ENCODE data around the gene MNX1.
A peak's percentile ranks its signal among the peaks of the same experiment; 100 is the strongest.

Gene MNX1

GRCh38 chr7:156989766-156990535 is 20.5 kb downstream of the MNX1 start:
- DNase-seq: no peak
- in situ Hi-C loops (cut with HindIII; ENCODE audit: low pct_ligation_motif_present, low pct_unique_long_range_greater_than_20kb, low sequenced_read_pairs): no loop called here

- DNase-seq: no peak
- in situ Hi-C loops (cut with HindIII; ENCODE audit: low pct_ligation_motif_present, low pct_unique_long_range_greater_than_20kb, low sequenced_read_pairs): no loop called here
Observed at GRCh38 chr7:156988343-156989185, 21.9 kb downstream of the MNX1 start.

DNA sequence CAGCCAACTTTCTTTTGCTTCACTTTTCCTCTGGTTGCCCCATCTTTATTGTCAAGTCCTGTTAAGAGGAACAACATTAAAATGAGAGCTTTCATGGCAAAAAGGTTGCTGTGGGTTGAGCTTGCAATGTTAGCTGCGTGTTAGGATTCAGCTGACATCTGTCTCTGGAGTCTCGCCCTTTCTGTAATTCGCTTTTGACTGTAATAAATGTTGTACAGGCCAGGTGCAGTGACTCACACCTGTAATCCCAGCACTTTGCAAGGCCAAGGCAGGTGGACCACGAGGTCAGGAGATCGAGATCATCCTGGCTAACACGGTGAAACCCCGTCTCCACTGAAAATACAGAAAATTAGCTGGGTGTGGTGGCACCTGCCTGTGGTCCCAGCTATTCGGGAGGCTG is 24.1 kb downstream of the MNX1 start:
- DNase-seq: no peak
- in situ Hi-C loops (cut with HindIII; ENCODE audit: low pct_ligation_motif_present, low pct_unique_long_range_greater_than_20kb, low sequenced_read_pairs): no loop called here

- DNase-seq: no peak
- in situ Hi-C loops (cut with HindIII; ENCODE audit: low pct_ligation_motif_present, low pct_unique_long_range_greater_than_20kb, low sequenced_read_pairs): no loop called here
Observed at GRCh38 chr7:156985101-156985992, 25.1 kb downstream of the MNX1 start.

DNA sequence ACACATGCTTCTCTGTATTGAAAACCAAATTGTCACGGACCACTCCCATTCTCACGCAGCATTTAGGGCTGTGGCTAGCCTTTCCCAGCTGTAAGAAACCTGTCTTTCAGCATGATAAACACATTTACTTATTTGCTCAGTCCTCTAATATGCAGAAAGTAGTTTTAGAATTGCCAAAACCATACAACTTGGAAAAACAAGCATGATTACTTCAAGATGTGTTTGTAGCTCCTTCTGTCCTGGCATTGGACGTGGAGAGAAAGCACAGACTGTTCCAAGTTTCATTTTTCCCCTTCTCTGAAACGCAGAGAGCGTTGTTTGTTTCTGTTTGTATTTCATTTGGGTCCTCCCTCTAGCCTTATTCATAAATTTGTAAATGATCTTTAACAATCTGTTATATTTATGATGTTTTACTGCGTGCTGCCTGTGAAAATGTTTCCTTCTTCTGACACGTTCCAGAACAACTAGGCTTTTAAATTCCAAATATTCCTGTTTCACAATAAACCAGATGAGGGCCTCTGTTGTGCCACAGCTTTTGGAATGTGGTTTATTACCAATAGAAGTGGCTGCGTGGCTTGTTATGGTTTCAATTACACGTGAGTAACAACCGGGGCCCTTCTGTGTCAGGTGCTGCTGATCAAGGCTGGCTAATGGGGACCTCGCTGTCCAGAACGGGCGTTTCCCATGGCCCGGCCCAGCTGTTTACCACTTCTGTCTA is 26.1 kb downstream of the MNX1 start:
- DNase-seq: no peak
- in situ Hi-C loops (cut with HindIII; ENCODE audit: low pct_ligation_motif_present, low pct_unique_long_range_greater_than_20kb, low sequenced_read_pairs): no loop called here

GRCh38 chr7:156979711-156980110 is 30.8 kb downstream of the MNX1 start:
- DNase-seq: no peak
- in situ Hi-C loops (cut with HindIII; ENCODE audit: low pct_ligation_motif_present, low pct_unique_long_range_greater_than_20kb, low sequenced_read_pairs): no loop called here

GRCh38 chr7:156979007-156979606 is 31.4 kb downstream of the MNX1 start:
- in situ Hi-C loops (cut with HindIII; ENCODE audit: low pct_ligation_motif_present, low pct_unique_long_range_greater_than_20kb, low sequenced_read_pairs): no loop called here
- no peak for DNase-seq

DNA sequence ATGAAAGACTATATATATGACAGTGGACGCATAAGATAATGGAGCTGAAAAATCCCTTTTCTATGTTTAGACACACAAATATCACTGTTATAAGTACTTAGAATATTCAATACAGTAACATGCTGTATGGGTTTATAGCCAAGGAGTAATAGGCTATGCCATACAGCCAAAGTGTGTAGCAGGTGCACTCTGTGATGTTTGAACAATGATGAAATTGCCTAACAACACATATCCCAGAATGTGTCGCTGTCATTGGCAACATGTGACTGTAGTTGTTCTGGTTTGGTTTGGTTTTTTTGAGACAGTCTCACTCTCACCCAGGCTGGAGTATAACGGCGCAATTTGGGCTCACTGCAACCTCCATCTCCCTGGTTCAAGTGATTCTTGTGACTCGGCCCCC is 34.8 kb downstream of the MNX1 start:
- in situ Hi-C loops (cut with HindIII; ENCODE audit: low pct_ligation_motif_present, low pct_unique_long_range_greater_than_20kb, low sequenced_read_pairs): no loop called here
- no peak for DNase-seq

DNA sequence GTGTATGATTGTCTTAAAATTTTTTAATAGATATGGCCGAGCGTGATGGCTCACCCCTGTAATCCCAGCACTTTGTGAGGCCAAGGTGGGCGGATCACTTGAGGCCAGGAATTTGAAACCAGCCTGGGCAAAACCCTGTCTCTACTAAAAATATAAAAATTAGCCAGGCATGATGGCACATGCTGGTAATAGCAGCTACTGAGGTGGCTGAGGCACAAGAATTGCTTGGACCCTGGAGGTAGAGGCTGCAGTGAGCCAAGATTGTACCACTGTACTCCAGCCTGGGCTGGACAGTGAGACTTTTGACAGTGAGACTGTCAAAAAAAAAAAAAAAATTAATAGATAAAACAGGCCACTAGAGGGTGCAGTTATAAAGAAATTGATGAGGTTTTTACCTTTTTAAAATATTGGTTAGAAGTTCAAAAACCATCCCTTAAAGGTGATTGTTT is 40.5 kb downstream of the MNX1 start:
- in situ Hi-C loops (cut with HindIII; ENCODE audit: low pct_ligation_motif_present, low pct_unique_long_range_greater_than_20kb, low sequenced_read_pairs): no loop called here
- peak; percentile 48 for DNase-seq

GRCh38 chr7:156968183-156968582 is 42.3 kb downstream of the MNX1 start:
- no peak for DNase-seq
- in situ Hi-C loops (cut with HindIII; ENCODE audit: low pct_ligation_motif_present, low pct_unique_long_range_greater_than_20kb, low sequenced_read_pairs): no loop called here

DNA sequence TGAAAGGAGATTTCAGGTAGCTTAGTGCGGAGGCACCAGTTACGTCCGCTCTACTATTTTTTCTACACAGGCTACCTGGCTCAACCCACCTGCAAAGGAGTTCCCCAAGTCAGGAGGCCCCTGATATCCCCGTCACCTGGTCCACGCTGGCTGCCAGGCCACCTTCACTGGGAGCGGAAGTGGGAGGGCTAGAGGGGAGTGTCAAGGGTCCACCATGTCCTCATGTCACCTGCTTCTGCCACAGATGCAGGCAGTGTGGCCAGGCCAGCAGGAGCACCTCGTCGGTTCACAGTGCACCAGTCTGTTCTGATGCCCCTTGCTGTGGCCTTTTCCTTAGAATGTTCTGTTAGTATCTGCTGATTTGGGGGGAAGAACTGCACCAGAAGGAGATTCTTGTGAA is 44.1 kb downstream of the MNX1 start:
- in situ Hi-C loops (cut with HindIII; ENCODE audit: low pct_ligation_motif_present, low pct_unique_long_range_greater_than_20kb, low sequenced_read_pairs): no loop called here

DNA sequence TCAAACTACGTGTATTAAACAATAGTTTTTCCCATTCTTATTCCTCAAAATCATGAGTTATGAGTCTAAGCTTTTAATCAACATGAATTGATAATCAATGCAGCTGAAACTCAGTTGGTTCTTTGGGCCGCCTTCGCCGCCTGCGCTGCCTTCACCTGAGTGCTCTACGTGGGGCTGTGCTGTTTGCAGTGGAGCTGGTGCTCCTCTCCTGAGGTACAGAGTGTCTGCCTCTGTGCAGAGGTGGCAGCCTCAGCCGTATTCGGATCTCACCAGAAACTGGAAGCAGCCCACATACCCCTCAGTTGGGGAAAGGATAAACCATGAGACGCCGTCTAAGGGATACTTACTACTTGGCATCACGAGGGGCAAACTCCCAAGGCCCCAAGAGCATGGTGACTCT is 45.5 kb downstream of the MNX1 start:
- in situ Hi-C loops (cut with HindIII; ENCODE audit: low pct_ligation_motif_present, low pct_unique_long_range_greater_than_20kb, low sequenced_read_pairs): no loop called here
- DNase-seq: no peak

More for the DNA sequence above, 44.1 kb downstream of the MNX1 start:
- DNase-seq: no peak

- DNase-seq: no peak
- in situ Hi-C loops (cut with HindIII; ENCODE audit: low pct_ligation_motif_present, low pct_unique_long_range_greater_than_20kb, low sequenced_read_pairs): no loop called here
Observed at GRCh38 chr7:156963472-156963871, 47.0 kb downstream of the MNX1 start.

- no peak for DNase-seq
- in situ Hi-C loops (cut with HindIII; ENCODE audit: low pct_ligation_motif_present, low pct_unique_long_range_greater_than_20kb, low sequenced_read_pairs): no loop called here
Observed at GRCh38 chr7:156962897-156963296, 47.6 kb downstream of the MNX1 start.

GRCh38 chr7:156962145-156962544 is 48.3 kb downstream of the MNX1 start:
- in situ Hi-C loops (cut with HindIII; ENCODE audit: low pct_ligation_motif_present, low pct_unique_long_range_greater_than_20kb, low sequenced_read_pairs): no loop called here
- DNase-seq: no peak

DNA sequence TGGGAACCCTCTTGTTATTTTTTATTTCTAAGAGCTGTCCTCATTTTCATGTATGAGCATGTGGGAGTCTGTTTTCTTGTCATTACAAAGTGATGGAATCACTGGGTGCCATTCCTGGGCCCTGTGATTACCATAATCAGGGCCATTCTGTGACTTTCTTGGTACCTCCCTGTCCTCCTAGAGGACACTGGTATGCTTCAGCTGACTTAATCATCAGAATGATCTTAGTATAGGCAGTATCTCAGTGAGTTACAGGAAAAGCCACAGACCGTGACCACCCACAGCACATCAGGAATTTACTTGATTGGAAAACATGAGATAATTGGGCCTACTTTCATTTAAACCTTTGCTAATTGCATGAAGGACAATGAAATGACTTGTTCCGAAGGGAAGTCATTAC is 53.7 kb downstream of the MNX1 start:
- no peak for DNase-seq
- in situ Hi-C loops (cut with HindIII; ENCODE audit: low pct_ligation_motif_present, low pct_unique_long_range_greater_than_20kb, low sequenced_read_pairs): no loop called here

DNA sequence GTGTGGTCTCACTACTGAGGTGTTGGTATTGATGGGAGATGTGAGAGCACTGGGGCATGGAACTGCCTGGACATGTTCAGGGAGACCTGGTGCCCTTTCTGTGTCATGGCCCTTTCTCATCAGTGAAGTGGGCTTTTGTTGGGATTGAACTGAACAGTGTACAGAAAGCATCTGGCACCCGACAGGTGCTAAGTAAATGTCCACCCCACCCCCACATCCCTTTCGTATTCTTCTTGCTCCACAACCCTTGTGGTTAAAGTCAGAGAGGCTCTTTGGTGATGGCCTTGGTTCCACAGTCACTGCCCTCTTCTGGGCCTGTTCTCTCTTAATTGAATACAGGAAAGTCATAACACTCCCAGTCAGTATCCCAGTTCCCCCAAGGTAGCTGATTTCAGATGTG is 55.5 kb downstream of the MNX1 start:
- in situ Hi-C loops (cut with HindIII; ENCODE audit: low pct_ligation_motif_present, low pct_unique_long_range_greater_than_20kb, low sequenced_read_pairs): no loop called here
- no peak for DNase-seq
